NCI-H2171 (cell line): Measurements from ENCODE around the gene SORBS1.

ENCODE experiments used
- DNase-seq: peaks from one replicate; lab custom pipeline; 2025; lab: John Stamatoyannopoulos, UW

SORBS1 gene

DNA sequence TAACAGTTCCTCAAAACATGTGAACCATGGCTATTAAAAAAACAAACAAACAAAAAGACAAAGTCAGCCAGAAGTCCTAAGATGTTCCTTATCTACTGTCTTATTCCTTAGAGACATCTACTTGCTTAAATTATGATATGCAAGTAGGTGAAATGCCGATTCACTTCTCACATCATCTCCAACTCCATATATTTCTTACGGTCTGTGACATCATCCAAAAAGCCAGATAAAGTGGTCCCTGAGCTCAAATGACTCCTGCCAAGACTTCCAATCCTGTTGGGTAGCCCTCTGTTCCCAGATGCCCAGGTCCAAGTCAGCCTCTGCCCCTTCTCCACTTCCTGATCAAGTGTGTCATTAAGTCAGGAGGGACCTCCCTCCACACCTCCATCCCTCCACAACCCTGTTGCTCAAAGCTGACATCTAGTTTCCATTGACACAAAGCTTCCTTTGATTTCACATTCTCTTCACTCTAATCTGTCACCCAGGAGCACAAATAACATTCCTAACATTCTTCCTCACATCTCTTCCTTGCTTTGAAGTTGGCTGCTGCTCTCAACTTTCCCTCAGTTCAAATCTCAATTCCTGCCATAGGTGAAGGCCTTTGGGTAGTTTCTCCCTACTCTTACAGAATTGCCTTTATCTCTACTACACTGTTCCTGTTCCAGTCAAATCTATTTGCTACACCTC lies 214.3 kb downstream of the SORBS1 start:
- DNase-seq: no peak

- no peak for DNase-seq
Measured at GRCh38 chr10:95343573-95343972, 217.6 kb downstream of the SORBS1 start.

- DNase-seq: no peak
Measured at GRCh38 chr10:95341716-95342130, 219.4 kb downstream of the SORBS1 start.

DNA sequence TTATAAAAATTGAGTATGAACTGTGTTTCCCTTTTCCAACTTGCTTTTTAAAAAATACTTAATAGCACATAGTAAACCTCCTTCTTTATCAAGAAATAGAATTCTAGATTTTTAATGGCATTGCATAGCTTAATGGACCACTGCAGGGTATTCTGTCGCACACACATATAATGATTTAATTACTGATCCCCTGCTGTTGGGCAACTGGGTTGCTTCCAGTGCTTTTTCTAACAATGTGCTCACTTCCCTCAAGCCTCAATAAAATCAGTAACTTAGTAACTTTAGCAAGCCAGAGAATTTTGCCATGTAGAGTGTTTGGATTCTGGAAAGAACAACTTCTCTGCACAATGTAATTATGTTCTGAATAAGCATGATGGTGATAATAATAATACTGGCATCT lies 221.3 kb downstream of the SORBS1 start:
- DNase-seq: no peak

DNA sequence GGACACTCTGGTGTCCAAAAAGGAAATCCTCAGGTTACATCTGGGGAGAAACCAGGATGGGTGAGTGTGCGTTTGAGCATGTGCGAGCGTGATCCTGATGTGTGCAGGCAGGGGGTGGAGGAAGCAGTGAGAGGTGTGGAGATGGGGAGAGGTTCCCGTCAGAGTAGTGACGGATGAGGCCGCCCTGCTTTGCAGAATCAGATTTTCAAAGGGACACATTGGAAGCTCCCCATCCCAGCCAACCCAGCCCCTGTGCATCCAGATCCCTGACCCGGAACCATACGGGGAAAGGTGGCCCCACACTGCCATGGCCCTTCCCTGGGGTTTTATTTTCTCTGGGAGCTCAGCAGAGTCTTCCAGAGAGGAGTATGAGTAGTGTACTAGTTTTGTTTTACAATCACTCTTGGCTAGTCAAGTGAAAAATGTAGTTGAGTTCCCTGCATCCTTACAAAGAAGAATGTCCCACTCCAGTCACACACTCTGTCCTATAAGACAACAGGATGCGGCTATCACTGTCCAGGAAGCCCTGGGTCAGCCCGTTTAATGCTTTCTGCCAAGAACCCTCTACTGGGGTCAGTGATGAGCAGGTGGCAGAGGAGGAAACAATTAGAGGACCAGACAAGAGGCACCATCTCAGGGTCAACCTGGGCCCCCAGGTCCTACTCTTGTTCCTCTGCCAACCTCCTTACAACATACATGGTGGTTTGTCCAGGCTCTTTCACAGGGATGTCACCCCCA lies 223.6 kb downstream of the SORBS1 start:
- DNase-seq: no peak

DNA sequence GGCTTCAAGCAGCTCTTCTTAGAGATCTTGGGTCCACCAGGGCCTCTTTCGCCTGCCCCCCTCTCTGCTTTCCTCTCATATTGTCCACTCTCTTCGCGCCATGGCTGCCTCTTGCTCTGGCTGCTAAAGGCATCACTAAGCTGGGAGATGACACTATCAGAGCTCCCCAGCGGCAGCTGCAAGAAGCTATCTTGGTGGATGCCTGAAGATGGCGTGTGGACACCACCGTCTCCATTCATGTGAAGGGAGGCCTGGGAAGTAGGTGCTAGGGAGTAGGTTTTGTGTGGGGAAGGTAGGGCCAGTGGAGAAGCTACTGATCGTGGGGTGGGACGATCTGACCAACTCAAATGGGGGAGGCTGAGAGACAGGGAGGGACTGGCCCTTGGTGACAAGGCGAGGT lies 224.5 kb downstream of the SORBS1 start:
- no peak for DNase-seq

DNA sequence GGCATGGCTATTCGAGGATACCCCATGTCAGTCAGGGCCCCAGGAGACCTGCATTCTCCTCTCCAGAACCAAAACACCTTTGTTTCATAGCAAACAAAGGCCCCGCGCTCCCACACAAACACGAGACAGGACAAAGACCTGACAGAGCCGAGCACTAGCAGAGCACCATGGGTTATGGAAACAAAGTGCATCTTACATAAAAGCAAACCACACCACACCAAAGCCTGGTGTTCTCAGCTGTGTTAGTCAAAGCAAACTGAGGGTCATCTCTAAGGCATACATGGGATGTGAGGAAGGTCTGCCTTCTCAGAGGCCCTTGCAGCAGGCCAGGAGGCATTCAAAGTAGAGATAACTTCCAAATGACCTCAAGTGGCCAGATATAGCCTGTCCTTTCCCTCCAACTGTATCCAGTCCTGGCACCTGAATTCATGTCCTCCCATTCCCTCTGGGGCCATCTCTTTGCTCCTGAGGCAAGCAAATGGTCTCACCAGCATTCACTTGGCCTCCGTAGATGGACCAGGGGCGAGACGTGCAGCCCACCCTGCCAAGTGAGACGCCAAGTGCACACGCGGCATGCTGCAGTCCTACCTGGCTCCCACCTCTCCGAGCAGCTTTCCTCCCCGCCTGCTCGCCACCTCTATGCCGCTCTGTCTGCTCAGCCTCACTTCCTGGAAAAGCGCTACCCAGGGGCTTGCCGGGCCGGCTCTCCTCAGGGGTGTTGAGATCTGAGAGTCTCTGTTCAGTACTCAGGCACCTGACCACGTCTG lies 225.1 kb downstream of the SORBS1 start:
- no peak for DNase-seq

DNA sequence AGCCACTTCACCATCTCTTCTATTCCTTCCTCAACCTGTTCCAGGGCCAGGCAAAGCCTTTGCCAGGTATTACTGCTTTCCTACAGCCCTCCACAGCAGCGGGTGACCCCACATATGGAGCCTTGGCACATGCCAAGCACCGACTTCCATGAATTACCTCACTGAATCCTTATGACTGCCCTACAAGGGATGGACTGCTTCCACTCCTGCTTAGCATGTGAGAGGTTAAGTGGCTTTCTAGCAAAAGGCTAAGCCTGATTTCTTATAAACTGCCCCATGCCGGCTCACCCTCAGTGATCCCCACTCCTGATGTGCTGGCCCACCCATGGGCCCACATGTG lies 226.4 kb downstream of the SORBS1 start:
- no peak for DNase-seq

DNA sequence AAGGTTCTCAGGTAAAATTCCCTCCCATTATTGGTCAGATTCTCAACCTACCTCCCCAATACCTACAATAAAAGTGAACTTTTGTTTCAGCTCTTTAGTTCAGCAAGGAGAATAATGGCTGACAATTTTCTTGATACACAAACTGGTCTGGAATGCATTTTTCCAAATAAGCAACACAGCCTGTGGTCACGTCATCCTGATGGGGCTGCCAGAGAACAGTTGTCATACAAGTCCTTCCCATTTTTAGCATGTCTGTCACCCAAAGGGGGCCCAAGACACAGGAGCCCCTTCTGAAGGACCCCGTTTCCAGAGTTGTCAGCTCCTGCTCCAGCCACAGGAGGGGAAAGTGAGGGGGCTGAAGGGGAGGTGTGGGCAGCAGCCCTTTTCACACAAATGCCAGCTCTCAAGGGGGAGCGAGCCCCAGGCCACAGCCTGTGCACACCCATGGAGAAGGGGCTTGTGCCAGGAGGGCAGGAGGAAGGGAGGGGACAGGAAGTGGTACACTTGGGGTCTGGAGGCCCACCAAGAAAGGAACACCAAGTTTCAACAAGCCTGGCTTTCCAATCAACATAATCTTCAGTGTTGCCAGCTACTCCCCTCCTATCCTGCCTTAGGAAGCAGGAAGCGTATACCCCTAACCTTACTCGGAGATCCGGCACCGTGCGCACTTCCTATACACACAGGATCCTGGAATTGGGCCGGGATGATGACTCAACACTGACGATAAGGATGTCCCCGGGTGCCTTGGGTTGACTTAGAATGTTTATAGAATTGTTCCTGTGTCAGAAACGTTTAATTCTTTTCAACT lies 227.0 kb downstream of the SORBS1 start:
- no peak for DNase-seq

- no peak for DNase-seq
Measured at GRCh38 chr10:95332666-95333249, 228.4 kb downstream of the SORBS1 start.

DNA sequence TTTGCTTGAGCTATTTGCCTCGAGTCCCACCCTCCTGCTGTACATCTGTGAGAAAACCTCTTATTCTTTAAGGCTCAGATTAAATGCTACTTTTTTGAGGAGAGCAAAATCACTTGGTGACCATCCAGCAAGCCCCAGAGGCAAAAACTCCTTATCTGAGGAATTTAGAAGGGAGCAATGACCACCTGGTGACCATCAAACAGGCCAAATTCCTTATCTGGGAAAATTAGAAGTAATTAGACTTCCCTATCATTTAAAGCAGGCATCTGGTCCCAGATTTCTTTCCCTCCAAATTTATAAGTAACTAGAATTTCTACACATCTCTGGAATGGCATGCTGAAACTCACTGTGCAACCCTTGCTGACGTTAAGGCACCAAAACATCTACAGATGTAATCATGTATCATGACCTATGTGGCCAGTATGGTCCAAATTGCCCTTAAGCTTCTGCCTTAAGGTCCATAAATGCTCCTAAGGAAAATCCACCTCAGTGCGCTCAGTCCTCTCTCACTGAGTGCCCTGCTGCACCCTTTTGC lies 229.5 kb downstream of the SORBS1 start:
- no peak for DNase-seq

- no peak for DNase-seq
Measured at GRCh38 chr10:95330966-95331453, 230.2 kb downstream of the SORBS1 start.

- DNase-seq: no peak
Measured at GRCh38 chr10:95329296-95329695, 231.9 kb downstream of the SORBS1 start.

DNA sequence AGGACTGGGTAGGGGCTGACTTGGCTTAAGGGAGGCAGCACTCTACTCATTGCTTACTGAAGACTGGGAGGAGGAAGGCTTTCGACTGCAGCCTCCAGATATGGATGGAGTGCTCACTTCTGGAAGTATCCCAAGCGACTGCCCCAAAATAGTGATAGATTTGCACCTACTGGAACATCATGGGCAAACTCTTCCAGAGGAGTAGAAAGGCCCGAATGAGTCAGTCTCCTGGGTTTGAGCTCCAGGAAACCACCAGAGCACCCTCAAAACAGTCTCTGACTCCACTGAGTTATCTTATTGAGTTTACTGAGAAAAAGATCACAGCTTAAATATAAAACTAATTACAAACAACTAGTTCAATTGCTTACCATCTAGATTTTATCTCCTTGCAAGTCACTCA lies 233.2 kb downstream of the SORBS1 start:
- no peak for DNase-seq

DNA sequence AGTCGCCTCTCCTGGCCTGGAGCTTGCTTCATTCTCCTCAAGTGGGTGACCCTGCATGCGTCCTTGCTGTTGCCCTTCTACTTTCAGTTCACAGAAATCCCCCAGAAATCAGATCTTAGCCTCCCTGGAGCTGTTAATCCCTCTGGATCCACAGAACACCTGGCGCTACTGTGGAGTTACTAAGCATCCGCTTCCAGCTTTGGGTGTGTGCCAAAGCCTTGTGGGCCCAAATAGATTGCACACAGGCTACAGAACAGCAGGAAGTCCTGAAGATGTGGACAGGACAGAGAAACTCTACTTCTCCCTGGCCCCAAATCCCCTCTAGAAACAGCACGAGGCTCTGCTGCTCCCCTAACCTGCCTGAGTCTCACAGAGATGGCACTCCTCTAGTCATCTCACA lies 233.8 kb downstream of the SORBS1 start:
- DNase-seq: peak; percentile 77

DNA sequence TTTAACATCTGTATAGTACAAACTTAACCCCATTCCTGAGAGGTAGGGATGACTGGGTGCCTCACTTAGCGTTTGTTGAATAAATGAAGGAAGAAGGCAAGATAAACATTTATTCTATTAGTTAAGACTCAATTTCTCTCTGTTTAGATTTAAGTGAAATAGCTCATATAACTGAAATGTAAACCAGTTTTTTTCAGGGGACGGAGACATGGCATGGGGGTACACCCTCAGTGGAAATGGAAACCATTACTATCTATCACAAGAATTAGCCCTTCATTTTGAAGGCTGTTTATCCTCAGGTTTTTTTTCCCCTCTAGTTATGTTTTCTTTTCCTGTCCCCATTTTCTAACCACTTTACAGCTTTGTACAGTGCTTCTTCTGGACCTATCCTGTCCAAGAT lies 234.8 kb downstream of the SORBS1 start:
- no peak for DNase-seq

- DNase-seq: no peak
Measured at GRCh38 chr10:95325863-95326262, 235.3 kb downstream of the SORBS1 start.

DNA sequence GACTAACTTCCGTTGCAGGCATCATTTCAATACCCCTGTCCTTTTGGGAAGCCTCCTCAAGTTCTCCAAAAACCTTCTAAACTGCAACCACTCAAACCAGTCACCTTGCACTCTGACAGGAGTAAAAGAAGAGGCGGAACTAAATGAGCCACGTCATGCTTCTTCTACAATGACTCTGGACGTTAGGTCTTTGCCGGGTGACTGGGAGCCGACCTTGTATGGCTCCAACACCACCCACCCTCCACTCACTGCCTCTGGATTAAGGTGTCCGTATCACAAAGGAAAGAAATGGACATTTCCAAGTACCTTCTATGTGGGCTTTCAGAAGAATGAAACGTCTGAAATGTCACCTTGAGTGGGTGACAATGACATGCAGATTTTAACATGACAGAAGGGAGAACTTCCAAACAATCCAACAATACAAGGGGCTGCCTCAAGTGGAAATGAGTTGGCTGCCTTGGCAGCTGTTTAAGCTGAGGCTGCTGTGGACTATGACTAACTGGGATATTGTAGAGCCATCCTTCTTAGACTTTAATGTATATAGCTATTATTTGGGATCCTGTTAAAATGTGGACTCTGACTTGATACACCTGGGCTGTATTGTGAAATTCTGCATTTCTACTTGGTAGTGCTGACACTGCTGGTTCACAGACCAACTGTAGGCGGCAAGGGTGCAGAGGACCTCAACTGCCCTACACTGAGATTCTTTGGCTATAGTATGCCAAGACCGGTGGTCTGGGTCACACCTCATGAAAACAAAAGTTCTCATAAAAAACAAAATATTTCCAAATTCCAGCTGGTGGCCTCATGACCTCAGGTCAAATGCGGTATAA lies 236.5 kb downstream of the SORBS1 start:
- DNase-seq: no peak

GRCh38 chr10:95321554-95322301 lies 239.4 kb downstream of the SORBS1 start:
- no peak for DNase-seq

- DNase-seq: peak; percentile 4
Measured at GRCh38 chr10:95319239-95319638, 241.9 kb downstream of the SORBS1 start.
